WI38 (cell line): ENCODE data around the gene PCDHA1.
"Not testable (repeated sequence)": the region's sequence is repeated elsewhere in the genome, so short reads cannot be mapped to it uniquely, and the experiment has no call there.

Experiments
- H3K4me3 ChIP-seq: 2 replicates; pipeline ENCODE4 v1.5.1; 2011; ENCODE audit warnings: low read depth, mild to moderate bottlenecking, control low read depth, low read length
- CTCF ChIP-seq: IDR thresholded peaks from 2 replicates; pipeline ENCODE4 v1.5.1; 2012; ENCODE audit warnings: low read depth, mild to moderate bottlenecking, control low read depth, low read length

PCDHA1 gene

DNA sequence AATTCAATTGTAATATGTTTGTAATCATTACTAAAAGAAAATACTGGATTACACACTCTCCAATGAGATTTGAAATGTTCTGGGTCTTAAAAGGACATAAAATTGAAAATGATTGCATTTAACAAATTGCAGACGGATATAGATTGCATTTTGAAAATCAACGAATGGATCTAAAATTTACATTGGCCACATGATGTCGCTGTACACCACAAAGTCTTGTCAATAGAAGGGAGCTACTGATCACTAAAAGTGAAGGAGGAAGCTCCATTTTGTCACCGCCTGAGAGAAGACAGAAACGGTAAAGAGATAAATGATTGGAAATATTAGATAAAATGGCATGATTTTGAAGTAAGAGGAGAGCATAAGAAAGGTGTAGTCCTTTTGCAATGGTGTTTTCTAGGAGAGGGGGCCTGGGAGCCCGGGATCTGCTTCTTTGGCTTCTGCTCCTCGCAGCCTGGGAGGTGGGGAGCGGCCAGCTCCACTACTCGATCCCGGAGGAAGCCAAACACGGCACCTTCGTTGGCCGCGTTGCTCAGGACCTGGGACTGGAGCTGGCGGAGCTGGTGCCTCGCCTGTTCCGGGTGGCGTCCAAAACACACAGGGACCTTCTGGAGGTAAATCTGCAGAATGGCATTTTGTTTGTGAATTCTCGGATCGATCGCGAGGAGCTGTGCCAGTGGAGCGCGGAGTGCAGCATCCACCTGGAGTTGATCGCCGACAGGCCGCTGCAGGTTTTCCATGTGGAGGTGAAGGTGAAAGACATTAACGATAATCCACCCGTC, at the start of gene PCDHA1:
Gene PCDHA1 (plus strand): TSS at position 236 of the 782 bp plus-strand sequence.
- H3K4me3 ChIP-seq = no peak within 1 kb of the TSS
- no peak for TF ChIP-seq CTCF

DNA sequence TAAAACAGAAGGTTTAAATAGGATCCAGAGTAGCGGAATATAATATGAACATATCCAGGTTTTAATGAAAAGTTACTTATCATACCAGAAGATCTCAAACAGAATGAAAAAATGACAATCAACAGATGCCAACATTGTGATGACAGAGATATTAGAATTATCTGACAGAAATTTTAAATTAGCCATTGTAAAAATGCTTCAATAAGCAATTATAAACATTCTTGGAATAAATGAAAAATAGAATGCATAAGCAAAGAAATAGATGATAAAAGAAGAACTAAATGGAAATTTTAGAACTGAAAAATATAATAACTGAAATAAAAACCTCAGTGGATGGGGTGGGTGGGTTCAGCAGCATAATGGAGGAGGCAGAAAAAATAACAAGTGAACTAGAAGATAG, 48.5 kb upstream of the PCDHA1 start:
- TF ChIP-seq CTCF = no peak
- no peak overlapping the region for H3K4me3 ChIP-seq

GRCh38 chr5:140741967-140742366, 44.0 kb upstream of the PCDHA1 start:
- H3K4me3 ChIP-seq = no peak overlapping the region
- no peak for TF ChIP-seq CTCF

GRCh38 chr5:140753561-140753960, 32.4 kb upstream of the PCDHA1 start:
- H3K4me3 ChIP-seq = no peak overlapping the region
- TF ChIP-seq CTCF = no peak

- no peak for TF ChIP-seq CTCF
- no peak overlapping the region for H3K4me3 ChIP-seq
Measured at GRCh38 chr5:140764177-140764973, 21.6 kb upstream of the PCDHA1 start.

DNA sequence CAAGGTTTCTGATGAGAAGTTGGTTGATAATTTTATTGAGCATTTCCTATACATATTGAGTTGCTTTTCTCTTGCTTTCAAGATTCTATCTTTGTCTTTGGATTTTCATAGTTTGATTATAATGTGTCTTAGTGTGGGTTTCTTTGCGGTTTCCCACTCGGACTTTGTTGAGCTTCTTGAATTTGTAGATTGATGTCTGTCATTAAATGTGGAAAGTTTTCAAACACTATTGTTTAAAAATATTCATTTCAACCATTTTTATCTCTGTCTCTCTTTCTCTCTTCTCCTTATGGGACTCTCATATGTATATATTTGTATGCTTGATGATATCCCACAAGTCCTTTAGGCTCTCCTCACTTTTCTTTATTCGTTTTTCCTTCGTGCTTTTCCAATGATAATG, 18.5 kb upstream of the PCDHA1 start:
- TF ChIP-seq CTCF = no peak
- H3K4me3 ChIP-seq = no peak overlapping the region

DNA sequence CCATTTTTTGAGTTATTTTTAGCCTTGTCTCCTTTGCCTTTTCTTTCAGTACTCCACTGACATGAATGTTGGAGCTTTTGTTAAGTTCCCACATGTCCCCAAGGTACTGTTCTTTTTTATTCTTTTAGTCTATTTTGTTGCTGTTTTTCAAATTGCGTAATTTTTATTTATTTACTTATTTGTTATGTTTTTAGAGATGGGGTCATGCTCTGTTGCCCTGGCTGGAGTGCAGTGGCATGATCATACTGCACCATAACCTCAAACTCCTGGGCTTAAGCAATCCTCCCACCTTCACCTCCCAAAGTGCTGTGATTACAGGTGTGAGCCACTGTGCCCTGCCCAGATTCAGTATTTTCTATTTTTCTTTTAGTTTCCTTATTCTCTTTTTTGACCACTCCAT, 5.4 kb upstream of the PCDHA1 start:
- no peak overlapping the region for H3K4me3 ChIP-seq
- TF ChIP-seq CTCF = no peak

- not testable (repeated sequence) for H3K4me3 ChIP-seq
Measured at GRCh38 chr5:140787422-140787821, 1.5 kb downstream of the PCDHA1 start.

GRCh38 chr5:140787849-140788504, 2.0 kb downstream of the PCDHA1 start:
- not testable (repeated sequence) for H3K4me3 ChIP-seq
